ENCODE data around the gene PDE4D.

Gene PDE4D

DNA sequence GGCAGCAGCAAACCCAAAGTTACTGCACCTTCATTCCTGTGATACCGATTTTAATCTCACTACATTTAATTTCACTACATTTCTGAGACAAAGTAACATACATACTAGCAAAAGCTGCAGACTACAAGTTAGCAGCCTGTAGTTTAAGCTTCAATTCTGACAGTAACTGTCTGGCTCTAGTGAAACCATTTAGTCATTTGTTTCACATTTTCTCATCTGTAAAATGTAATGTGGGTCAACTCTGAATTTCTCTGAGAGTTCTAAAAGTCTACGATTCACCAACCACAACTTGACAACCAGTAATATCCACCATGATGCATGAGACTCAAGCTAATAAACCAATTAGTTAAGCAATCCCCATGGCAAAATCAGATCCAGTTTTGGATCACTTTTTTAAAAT, 408.9 kb downstream of the PDE4D start:
- DNase-seq, result no peak
- Histone ChIP-seq H3K4me1 (peaks cover 0 to 41% (median 0%) of the 10 kb centered on the region in 4 donors), H3K27me3 (no peaks in the 10 kb centered on the region), H3K9me3 (no peaks in the 10 kb centered on the region), H3K27ac (no peak overlapping the region), H3K4me3 (no peak overlapping the region), H3K36me3 (no peaks in the 10 kb centered on the region)
- intact Hi-C loops (cut with DNase I; ENCODE audit: low total_unique reads), result no loop called here
- TF ChIP-seq, protein P1, sequence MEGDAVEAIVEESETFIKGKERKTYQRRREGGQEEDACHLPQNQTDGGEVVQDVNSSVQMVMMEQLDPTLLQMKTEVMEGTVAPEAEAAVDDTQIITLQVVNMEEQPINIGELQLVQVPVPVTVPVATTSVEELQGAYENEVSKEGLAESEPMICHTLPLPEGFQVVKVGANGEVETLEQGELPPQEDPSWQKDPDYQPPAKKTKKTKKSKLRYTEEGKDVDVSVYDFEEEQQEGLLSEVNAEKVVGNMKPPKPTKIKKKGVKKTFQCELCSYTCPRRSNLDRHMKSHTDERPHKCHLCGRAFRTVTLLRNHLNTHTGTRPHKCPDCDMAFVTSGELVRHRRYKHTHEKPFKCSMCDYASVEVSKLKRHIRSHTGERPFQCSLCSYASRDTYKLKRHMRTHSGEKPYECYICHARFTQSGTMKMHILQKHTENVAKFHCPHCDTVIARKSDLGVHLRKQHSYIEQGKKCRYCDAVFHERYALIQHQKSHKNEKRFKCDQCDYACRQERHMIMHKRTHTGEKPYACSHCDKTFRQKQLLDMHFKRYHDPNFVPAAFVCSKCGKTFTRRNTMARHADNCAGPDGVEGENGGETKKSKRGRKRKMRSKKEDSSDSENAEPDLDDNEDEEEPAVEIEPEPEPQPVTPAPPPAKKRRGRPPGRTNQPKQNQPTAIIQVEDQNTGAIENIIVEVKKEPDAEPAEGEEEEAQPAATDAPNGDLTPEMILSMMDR (IDR thresholded peaks at IDR 0.05), result no peak

DNA sequence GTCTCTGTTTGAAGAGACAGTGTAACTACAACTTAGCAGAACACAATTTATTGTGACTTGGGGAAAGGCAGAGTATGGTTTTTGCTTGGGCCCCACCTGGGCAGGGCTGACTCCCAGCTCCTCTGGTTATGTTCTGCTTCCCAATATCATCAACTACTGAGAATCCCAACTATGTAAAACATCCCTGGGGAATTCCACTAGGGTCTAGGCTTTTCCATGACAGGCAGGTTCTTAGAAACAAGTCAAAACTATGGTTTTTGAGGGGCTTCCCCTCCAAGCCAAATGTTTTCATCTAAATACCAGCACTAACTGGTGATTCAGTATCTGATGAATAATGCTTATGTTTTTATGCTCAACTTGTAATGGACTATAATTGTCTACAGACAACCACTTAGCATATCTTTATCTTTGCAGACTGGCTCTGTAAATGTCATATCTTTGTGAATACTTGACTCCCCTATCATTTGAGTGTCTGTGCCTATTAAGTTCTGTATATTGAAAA, 409.5 kb downstream of the PDE4D start:
- DNase-seq, result no peak
- intact Hi-C loops (cut with DNase I; ENCODE audit: low total_unique reads), result no loop called here
- Histone ChIP-seq H3K4me3 (no peak overlapping the region), H3K27me3 (no peaks in the 10 kb centered on the region), H3K4me1 (peaks cover 0 to 35% (median 0%) of the 10 kb centered on the region in 4 donors), H3K9me3 (no peaks in the 10 kb centered on the region), H3K27ac (no peak overlapping the region), H3K36me3 (no peaks in the 10 kb centered on the region)
- TF ChIP-seq, protein P1 (IDR thresholded peaks at IDR 0.05), result no peak

DNA sequence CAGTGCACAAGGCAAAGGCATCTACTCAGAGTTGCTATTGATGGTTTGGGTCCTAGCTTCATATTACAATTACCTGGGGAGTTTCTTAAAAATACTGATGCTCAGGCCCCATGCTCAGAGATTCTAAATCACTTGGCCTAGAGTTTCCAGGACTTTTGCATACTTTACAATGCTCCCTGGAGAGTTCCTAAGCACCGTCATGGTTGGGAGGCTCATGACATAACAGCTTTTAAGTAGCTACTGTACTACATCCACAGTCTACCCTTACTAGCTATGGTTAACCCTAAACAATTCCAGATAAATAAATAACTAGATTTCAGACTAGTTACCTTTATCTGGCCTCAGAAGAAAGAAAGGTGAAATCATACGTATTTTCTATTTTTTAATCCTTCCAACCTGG, 414.4 kb downstream of the PDE4D start:
- H3K36me3 ChIP-seq, result no peaks in the 10 kb centered on the region
- TF ChIP-seq, protein P1 (IDR thresholded peaks at IDR 0.05), result no peak
- DNase-seq, result no peak
- H3K9me3 ChIP-seq, result no peaks in the 10 kb centered on the region
- H3K4me1 ChIP-seq, result peaks cover 0 to 8% (median 0%) of the 10 kb centered on the region in 4 donors
- no peak overlapping the region for H3K4me3 ChIP-seq
- no peaks in the 10 kb centered on the region for H3K27me3 ChIP-seq
- no peak overlapping the region for H3K27ac ChIP-seq
- intact Hi-C loops (cut with DNase I; ENCODE audit: low total_unique reads), result no loop called here

DNA sequence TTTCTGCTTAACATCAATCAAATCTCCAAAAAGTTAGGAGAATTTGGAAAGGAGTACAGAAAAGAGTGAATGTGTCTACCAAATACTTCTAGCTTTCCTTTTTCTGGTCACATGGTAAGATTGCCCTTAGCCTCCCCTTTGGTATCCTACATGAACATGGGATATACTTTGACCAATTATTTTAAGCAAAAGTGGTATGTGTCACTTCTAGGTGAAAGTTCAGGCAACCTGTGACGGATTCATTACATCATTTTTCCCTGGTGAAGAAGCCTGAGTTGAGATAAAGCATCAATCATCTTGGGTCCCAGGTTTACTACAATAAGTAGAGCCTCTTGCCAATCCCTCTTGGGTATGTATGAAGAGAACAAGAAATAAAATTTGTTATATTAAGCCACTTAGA, 419.2 kb downstream of the PDE4D start:
- Histone ChIP-seq H3K27me3 (no peaks in the 10 kb centered on the region), H3K9me3 (no peaks in the 10 kb centered on the region), H3K36me3 (no peaks in the 10 kb centered on the region), H3K27ac (no peak overlapping the region), H3K4me3 (no peak overlapping the region), H3K4me1 (no peaks in the 10 kb centered on the region)
- intact Hi-C loops (cut with DNase I; ENCODE audit: low total_unique reads), result no loop called here
- DNase-seq, result no peak
- TF ChIP-seq, protein P1 (IDR thresholded peaks at IDR 0.05), result no peak

DNA sequence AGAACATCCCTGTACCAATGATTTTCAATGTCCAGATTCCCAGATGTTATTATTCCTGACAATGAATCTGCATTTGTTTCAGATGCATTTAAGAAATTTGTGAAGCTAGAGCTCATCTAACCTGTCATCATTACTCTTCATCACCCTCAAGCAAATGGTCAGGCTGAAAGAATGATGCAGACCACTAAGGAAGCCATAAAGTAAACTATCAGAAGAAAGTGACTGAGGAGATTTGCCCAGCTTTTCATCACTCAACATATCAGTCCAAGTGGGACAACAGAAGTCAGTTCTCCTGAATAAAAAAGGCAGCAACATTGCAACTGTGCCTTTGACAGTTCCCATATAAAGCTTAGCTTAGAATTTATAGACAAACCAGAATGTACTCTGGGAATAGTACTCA, 419.9 kb downstream of the PDE4D start:
- intact Hi-C loops (cut with DNase I; ENCODE audit: low total_unique reads), result no loop called here
- TF ChIP-seq, protein P1 (IDR thresholded peaks at IDR 0.05), result no peak

DNA sequence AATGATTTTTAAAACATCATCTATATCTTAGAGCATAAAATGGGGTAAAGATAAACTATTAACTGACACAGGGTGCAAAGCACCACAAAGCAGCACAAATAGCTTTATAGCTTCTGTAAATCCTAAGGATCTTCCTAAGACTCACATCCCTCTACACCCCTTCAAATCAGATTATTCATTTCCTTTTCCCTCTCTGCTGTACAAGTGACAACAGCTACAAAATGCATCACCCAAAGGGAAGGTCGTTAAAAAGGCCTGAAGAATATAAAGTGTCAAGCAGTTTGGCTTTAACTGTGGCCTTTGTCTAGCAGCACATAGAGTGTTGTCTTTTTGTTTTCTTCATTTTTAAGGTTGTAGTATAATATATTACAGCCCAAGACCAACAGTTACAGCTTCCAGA, 422.1 kb downstream of the PDE4D start:
- Histone ChIP-seq H3K36me3 (no peaks in the 10 kb centered on the region), H3K27ac (no peak overlapping the region)
- TF ChIP-seq, protein P1 (IDR thresholded peaks at IDR 0.05), result no peak

More for the DNA sequence above, 419.9 kb downstream of the PDE4D start:
- Histone ChIP-seq H3K27ac (no peak overlapping the region), H3K9me3 (no peaks in the 10 kb centered on the region), H3K4me1 (no peaks in the 10 kb centered on the region), H3K4me3 (no peak overlapping the region), H3K36me3 (no peaks in the 10 kb centered on the region), H3K27me3 (no peaks in the 10 kb centered on the region)
- no peak for DNase-seq

More for the DNA sequence above, 422.1 kb downstream of the PDE4D start:
- Histone ChIP-seq H3K4me3 (no peak overlapping the region), H3K27me3 (no peaks in the 10 kb centered on the region), H3K4me1 (no peaks in the 10 kb centered on the region), H3K9me3 (no peaks in the 10 kb centered on the region)
- intact Hi-C loops (cut with DNase I; ENCODE audit: low total_unique reads), result no loop called here
- DNase-seq, result no peak

All from tibial artery (tissue), 4 donors.